Activated CD4-positive, alpha-beta T cell treated with anti-CD3 and anti-CD28 coated beads, Interleukin-10, Interleukin-2, amounts not matched to agents 100 ng/mL and 50 ng/mL, durations not matched to agents 16 hours and 8 hours (primary cell): Measurements from ENCODE around the gene SLC16A3.
A peak's percentile ranks its signal among the peaks of the same experiment; 100 is the strongest.
"Not testable (repeated sequence)": the region's sequence is repeated elsewhere in the genome, so short reads cannot be mapped to it uniquely, and the experiment has no call there.

ENCODE experiments used
- DNase-seq: peaks from one replicate; pipeline ENCODE4 v3.0.0-alpha.2; 2020

The SLC16A3 gene

DNA sequence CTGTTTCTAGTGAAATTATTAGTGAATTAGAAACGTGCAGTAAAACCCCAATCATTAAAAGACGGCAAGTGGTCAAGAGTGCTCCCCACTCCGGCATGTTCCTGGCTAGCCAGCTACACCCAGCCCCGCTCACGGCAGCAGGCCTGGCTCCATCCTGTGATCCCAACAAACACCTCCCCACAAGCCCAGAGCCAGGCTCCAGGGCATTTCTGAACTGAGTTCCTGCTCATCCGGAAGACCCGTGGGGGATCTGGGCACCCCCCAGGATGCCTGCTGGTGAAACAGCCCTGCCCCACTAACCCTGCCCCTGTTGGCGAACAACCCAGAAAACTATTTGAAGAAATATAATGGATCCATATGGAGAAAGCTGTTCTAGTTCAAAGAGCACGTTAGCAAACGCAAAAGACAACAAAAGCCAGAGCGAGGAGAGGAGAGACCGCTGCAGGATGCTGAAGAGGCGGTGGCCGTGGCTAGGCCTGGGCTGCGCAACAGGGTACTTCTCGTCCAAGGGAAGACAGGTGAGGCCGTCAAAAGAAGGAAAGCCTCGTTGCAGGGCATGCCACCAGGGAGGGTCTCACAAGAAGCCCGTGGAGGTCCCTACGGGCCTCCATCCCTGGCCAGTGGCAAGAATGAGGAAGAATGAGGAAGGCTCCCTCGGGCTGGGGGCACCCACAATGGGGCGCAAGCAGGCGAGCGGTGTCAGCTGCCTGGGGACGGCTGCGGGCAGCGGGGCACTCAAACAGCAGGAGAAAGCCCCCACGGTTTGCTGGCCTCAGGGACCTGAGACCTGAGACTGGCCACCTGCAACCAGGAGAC is 19.2 kb downstream of the SLC16A3 start:
- DNase-seq, result no peak

DNA sequence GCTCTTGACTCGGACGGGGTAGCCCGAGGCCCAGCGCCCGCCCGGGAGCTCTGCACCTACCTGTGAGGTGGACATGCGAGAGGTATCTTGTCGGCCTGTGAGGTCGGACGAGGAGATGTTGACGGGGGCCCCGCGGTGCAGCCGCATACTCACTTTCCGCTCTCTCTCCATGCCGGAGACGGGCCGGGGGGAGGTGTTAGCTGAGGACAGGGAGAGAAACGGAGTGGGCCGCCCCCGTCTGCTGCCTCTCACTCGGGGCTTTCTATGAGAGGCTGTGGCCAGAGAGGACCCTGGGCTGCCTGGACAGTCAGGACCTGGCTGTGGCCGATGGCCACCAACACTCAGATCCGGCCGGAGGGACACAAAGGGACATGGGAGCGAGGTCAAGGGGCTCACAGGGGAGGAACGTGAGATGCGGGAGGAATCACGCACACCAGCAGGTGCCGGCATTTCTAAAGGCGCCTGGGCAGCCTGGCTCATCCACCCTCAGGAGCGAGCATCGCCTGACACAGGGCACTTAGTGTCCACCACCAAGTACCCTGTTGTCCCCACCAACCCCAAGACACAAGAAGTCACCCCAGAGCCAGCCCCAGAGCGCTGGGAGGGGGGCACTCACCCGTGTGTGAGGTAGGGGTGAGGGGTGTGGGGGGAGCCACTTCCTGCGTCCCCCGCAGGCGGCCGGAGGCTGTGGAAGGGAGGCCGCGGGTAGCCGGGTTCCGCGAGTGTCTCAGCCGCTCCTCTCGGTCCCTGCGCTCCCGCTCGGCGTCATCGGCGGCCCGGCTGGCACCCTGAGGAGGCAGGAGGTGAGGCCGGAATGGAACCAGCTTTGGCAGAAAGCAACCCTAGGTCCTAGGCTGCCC is 20.2 kb downstream of the SLC16A3 start:
- no peak for DNase-seq

DNA sequence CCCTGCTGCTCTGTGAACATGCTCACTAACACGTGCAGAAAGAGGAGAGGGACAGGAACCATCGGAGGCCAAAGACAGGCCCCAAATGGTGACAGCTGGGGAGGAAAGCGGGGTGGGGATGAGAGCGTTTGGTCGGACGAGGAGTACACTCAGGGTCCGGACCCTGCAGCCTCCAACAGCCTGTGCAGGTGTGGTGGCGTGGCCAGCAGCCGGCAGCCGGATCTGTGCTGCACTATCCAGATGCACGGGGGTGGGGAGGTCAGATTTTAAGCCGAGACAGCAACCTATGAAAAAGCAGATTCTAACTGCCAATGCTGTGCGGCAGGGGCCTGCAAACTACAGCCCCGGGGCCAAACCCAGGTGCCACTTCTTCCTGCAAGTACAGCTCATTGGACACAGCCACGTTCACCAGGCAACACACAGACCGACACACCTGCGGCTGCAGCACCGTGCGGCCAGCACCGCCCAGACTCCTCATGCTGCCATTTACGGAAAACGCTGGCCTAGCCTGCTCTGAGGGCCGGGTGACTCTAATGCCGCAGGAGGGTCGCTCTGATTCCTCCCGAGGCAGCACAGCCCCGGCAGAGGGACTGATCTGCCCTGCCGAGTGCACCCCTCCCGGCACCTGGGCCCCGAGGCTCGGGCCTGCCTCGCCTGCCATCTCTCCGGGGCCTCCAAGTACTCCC is 21.2 kb downstream of the SLC16A3 start:
- DNase-seq, result no peak

DNA sequence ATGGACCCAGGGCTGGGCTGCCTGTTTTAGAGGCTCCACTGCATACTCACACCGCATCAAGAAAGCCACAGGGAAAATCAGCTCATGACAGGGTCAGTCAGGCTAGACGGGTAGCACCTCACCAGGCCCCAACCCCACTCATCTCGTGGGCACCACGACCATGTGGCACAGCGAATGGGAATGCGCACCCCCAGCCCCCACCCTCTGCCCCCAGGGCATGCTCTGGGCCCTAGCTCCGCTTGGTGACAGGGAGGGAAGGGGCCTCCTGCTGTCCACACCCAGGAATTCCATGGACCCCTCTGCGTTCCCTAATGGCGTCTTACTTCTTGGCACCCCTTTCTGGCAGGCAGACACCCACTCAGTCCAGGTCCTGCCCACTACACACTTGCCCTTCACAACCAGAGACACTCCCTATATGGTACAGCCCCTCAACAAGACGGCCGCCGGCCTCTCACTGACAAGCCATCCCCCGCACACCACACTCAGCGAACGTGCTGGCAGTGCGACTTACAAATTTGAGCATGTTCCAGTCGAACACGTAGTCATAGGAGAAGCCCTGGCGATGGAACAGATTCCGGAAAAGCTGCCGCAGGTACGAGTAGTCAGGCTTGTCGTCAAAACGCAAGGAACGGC is 22.1 kb downstream of the SLC16A3 start:
- DNase-seq, result no peak

DNA sequence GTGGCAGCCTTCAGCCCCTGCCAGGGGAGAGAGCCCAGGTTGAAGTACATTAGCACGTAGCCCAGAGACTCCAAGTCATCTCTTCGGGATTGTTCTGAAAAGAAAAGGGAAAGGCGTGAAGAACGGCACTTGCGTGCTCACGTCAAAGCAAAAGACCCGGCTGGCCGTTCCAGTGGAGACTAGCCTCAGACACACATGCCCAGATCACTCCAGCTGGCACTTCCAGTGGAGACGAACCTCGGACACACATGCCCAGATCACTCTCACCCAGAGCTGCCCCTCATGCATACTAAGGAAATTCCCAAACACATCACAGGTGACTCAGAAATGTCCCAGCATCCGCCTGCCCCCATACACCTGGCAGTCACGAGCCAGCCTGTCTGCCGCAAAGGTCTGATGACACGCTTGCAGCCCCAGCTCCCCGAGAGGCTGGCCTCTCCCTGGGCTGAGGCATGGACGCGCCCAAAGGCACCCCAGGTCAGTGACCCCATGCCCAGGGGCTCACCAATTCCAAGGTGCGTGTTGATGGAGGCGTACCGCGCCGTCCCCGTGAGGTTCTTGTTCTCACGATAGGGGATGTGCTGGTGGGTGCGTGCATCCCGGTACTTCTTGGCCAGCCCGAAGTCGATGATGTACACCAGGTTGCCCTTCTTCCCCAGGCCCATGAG is 23.8 kb downstream of the SLC16A3 start:
- DNase-seq, result no peak

DNA sequence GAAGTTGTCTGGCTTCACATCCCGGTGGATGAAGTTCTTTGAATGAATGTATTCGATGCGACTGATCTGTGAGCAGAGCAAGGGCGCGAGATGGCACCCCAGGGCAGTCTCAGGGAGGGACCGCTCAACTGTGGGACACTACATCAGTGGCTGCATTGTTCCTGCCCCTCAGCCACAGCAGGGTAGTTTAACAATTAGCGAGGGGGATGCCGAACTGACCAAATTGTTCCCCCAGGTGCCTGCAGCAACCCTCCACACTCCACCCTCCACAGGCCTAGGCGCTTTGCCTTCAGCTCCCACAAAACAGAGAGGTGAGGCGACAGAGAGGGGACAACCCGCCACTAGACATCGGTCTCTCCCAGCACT is 24.3 kb downstream of the SLC16A3 start:
- no peak for DNase-seq

DNA sequence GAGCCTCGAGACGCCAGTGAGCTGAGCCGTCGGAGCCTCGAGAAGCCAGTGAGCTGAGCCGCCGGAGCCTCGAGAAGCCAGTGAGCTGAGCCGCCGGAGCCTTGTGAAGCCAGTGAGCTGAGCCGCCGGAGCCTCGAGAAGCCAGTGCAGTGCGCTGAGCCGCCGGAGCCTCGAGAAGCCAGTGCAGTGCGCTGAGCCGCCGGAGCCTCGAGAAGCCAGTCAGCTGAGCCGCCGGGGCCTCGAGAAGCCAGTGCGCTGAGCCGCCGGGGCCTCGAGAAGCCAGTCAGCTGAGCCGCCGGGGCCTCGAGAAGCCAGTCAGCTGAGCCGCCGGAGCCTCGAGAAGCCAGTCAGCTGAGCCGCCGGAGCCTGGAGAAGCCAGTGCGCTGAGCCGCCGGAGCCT is 25.3 kb downstream of the SLC16A3 start:
- not testable (repeated sequence) for DNase-seq

DNA sequence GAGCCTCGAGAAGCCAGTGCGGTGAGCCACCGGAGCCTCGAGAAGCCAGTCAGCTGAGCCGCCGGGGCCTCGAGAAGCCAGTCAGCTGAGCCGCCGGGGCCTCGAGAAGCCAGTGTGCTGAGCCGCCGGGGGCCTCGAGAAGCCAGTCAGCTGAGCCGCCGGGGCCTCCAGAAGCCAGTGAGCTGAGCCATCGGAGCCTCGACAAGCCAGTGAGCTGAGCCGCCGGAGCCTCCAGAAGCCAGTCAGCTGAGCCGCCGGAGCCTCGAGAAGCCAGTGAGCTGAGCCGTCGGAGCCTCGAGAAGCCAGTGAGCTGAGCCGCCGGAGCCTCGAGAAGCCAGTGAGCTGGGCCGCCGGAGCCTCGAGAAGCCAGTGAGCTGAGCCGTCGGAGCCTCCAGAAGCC is 25.9 kb downstream of the SLC16A3 start:
- not testable (repeated sequence) for DNase-seq

DNA sequence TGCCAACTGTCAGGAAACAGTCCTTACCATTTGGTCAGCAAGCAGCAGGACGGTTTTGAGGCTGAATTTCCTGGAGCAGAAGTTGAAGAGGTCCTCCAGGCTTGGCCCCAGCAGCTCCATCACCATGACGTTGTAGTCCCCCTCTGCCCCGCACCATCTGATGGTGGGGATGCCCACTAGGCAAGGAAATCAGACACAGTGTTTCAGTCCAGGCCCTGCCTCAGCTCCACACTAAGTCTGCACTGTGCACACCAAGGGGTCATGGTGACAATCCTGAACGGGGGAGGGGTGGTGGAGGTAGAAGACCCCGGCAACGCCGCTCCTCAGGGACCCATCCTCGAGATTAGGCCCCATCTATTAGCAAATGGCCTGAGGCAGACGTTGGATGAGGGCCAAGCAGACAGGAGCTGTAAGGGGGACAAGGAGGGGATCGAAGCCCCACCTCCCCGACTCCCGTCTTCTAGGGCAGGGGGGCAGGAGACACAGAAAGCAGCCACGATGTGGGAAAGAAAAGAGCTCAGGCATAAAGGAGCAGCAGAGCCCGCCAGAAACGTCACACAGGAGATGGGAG is 26.6 kb downstream of the SLC16A3 start:
- no peak for DNase-seq

DNA sequence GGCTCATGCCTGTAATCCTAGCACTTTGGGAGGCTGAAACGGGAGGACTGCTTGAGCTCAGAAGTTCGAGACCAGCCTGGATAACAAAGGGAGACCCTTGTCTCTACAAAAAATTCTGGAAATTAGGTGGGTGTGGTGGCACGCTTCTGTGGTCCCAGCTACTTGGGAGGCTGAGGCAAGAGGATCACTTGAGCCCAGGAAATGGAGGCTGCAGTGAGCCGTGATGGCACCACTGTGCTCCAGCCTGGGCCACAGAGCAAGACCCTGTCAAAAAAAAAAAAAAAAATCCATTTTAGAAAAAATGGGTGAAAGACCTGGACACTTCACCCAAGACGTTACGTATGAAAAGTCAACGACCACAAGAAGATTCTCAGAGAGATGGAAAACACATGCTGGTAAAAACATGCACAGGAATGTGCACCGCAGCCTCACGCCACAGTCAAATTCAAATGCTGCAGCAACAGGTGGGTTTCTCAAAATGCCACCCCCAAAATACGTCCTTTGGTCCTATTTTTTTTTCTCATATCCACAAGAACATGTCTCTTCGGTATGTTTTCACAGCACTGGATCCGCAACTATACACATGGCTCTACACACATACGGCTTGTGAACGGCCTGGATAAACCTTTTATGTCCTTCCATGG is 27.5 kb downstream of the SLC16A3 start:
- no peak for DNase-seq

DNA sequence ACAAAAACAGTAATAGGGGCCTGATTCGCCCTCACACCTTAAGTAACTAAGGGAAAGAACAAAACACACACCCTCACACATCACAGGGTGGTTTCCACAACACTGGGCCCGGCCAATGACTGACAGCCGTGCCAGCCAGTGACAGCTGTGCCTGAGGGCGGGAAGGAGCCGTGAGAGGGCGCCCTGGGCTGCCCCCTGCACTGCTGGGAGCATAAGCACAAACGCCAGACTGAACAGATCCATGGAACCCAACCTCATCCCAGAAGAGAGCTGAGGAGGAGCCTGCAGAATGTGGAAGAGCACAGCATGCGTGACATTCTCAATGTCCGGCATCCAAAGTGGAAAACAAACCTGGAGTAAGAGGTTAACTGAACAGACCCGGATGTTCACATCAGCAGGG is 28.6 kb downstream of the SLC16A3 start:
- DNase-seq, result peak; percentile 31

DNA sequence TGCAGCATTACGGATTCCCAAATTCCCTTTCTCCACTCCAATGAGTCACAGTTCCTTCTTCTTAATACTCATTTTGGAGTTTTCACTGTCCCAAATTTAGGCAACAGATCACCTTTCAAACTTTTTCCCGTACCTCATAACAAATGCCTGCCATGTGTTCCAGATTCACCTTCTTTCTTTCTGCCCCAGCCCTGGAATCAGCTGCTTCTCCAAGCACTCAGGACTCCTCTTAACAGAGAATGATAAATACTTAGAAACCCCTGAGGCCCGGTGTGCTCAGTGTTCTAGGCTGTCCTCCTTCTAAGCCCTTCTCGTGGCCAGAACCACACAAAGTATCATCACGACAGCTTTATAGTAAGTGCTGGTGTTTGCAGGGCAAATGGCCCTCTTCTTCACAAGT is 29.7 kb downstream of the SLC16A3 start:
- no peak for DNase-seq

DNA sequence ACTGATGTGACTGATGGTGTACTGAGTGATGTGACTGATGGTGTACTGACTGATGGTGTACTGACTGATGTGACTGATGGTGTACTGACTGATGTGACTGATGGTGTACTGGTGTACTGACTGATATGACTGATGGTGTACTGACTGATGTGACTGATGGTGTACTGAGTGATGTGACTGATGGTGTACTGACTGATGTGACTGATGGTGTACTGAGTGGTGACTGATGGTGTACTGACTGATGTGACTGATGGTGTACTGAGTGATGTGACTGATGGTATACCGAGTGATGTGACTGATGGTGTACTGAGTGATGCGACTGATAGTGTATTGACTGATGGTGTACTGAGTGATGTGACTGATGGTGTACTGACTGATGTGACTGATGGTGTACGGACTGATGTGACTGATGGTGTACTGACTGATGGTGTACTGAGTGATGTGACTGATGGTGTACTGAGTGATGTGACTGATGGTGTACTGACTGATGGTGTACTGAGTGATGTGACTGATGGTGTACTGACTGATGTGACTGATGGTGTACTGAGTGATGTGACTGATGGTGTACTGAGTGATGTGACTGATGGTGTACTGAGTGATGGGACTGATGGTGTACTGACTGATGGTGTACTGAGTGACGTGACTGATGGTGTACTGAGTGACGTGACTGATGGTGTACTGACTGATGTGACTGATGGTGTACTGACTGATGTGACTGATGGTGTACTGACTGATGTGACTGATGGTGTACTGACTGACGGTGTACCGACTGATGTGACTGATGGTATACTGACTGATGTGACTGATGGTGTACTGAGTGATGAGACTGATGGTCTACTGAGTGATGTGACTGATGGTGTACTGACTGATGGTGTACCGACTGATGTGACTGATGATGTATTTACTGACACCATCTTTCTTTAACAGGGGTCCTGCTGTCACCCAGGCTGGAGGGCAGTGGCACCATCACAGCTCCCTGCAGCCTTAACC is 31.4 kb downstream of the SLC16A3 start:
- not testable (repeated sequence) for DNase-seq

DNA sequence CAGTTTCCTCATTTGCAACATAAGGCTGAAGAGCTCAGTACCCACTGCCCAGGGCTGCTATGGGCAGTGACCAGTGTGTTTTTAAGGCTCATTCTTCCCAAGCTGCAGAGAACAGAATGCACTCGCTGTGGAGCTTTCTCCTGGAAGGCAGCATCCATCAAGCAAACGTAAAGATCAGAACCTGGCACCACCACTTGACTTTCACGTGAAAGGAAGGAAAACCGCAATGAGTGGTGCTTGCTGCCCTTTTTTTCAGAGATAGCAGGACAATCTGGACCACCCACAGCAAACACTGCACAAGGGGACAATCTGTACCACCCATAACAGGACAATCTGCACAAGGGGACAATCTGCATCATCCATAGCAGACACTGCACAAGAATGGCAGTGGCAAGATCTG is 33.5 kb downstream of the SLC16A3 start:
- DNase-seq, result no peak

DNA sequence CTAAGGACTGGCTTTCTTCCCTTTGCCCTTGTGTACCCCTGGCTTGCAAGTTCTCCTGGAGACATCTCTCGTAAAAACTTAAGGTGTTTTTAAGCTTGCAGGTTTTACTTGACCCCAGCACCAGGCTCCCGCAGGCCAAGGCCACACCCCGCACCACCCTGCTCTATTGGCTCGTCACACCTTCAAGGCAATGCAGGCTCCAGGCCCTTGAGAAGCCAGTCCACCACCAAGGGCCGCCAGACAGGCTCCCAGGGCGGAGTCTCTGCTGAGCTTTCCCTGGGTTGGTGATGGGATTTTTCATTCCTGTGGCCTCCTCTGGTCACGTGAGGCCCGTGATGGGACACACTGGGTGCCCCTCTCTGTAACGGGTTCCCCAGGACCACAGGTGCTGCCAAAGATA is 34.8 kb downstream of the SLC16A3 start:
- DNase-seq, result no peak

DNA sequence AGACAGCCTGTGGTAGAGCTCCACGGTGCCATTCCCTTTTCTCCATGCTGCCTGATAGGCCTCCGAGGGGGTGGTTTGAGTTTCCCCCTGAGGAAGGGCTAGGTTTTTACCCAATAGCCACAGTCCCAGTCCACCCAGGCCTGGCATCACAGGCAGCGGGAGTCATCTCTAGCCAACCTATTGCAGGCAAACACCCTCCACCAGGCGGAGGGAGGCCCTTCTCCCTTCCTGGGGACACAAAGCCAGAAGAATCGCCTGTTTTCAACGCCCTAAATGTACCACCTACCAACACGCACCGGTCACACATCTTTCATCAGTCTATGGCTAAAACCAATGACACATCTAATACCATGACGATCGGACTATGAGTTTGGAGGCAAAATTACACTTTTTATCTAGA is 37.3 kb downstream of the SLC16A3 start:
- DNase-seq, result no peak

DNA sequence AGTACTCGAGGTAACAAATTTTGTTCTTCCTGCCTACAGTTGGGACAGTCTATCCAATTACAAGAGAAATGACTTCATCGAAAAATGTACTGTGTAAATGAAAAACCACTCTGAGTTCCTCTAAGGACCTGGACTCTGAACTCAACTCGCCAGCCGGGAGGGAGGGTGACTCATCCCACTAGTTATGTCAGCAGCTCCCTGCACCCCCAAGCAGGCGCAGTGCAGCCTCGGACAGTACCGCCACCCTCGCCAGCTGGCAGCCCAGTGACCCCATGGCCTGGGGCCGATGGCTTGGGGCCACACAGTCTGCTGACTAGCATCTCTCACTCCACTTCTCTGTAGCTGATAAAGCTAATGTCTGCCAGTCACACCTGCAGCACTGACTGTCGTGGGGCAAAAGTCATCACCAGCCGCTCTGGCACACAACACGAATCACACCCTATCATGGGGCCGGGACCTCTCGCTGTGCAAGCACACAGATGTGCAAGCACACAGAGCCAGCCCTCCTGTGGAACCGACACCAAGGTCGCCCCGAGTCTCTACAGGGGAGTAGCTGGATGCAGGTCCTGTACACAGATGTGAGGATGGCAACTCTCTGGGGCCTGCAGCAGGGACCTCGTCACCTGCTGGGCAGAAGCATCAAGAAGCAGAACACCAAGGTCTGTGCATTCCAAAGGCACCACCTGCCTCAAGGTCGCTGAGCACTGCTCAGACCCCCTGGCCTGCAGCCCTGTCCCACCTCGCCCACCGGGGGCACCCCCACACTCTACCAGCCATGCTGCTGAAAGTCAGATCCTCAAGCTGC is 38.9 kb downstream of the SLC16A3 start:
- DNase-seq, result peak; percentile 59

DNA sequence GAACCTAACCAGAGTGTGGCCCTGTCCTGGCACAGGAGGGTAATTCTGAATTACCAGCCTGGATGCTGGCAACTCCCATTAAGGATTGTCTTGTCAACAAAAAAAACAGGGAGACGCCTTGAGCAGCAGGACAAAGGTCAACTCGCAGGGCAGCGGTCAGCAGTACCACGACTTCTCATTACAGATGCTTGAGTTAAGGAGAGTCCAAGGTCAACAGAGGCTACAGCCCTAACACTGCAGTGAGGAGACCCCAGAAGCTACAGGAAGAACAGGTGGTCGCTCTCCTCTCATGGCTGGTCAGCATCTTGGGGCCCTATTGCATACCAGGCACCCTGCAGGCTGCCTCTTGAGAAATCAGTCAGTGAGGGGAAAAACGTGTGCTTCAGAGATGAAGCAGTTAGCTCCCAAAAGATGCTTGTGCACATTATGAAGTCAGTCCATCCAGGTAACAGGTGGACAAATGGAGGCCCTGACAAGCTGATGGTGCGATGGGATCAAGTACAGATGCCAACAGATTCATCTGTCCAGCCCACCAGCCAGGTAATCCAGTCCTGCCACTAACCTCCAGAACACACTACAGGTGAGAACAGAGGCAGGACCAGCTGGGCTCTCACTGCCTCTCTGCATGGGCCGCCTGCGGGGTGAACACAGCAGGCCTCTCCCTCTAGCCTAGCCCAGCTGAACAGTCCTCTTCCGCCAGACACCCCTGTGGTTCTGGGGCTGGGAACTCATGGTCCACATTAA is 40.5 kb downstream of the SLC16A3 start:
- no peak for DNase-seq
